HG02981 (cell line): ENCODE results near the gene ZNF536.
"Not testable (repeated sequence)": the region's sequence is repeated elsewhere in the genome, so short reads cannot be mapped to it uniquely, and the experiment has no call there.

ENCODE experiments used
- ATAC-seq: cut with Tn5 transposase; IDR thresholded peaks from one replicate; pipeline ENCODE4 v1.9.1; 2021; ENCODE audit warnings: mild to moderate bottlenecking, moderate library complexity; ENCODE audit not compliant: unreplicated experiment

Gene ZNF536

GRCh38 chr19:30340771-30341561 lies 31.2 kb upstream of the ZNF536 start:
- no peak for ATAC-seq

- no peak for ATAC-seq
Observed at GRCh38 chr19:30341611-30342201, 30.5 kb upstream of the ZNF536 start.

- no peak for ATAC-seq
Observed at GRCh38 chr19:30342901-30343300, 29.3 kb upstream of the ZNF536 start.

- ATAC-seq = no peak
Observed at GRCh38 chr19:30344446-30345425, 27.4 kb upstream of the ZNF536 start.

- no peak for ATAC-seq
Observed at GRCh38 chr19:30345686-30346085, 26.5 kb upstream of the ZNF536 start.

GRCh38 chr19:30346468-30346867 lies 25.7 kb upstream of the ZNF536 start:
- not testable (repeated sequence) for ATAC-seq

- no peak for ATAC-seq
Observed at GRCh38 chr19:30349131-30349730, 23.0 kb upstream of the ZNF536 start.

- no peak for ATAC-seq
Observed at GRCh38 chr19:30350692-30351663, 21.2 kb upstream of the ZNF536 start.

- no peak for ATAC-seq
Observed at GRCh38 chr19:30351774-30352173, 20.4 kb upstream of the ZNF536 start.

- ATAC-seq = no peak
Observed at GRCh38 chr19:30353394-30353945, 18.7 kb upstream of the ZNF536 start.

GRCh38 chr19:30355586-30355985 lies 16.6 kb upstream of the ZNF536 start:
- ATAC-seq = no peak

- no peak for ATAC-seq
Observed at GRCh38 chr19:30356951-30357579, 15.1 kb upstream of the ZNF536 start.

- ATAC-seq = no peak
Observed at GRCh38 chr19:30357580-30357954, 14.6 kb upstream of the ZNF536 start.

- ATAC-seq = no peak
Observed at GRCh38 chr19:30358319-30358718, 13.9 kb upstream of the ZNF536 start.

- ATAC-seq = no peak
Observed at GRCh38 chr19:30358821-30359580, 13.2 kb upstream of the ZNF536 start.

- ATAC-seq = no peak
Observed at GRCh38 chr19:30359936-30360335, 12.2 kb upstream of the ZNF536 start.

- ATAC-seq = no peak
Observed at GRCh38 chr19:30360376-30361106, 11.6 kb upstream of the ZNF536 start.

- ATAC-seq = no peak
Observed at GRCh38 chr19:30361107-30361447, 11.1 kb upstream of the ZNF536 start.
